H1 (cell line): Measurements from ENCODE around the gene COPS6. TPM values are rescaled to one million over a fixed set of nuclear protein-coding genes. Genes with fewer than 3 reads are reported as not detected.

Experiments
- CTCF ChIA-PET: fragments of 300-600 bp; sonication (Branson Sonifier 250); formaldehyde crosslinking; loops from one replicate; lab custom pipeline; 2021; ENCODE audit not compliant: partially characterized antibody; lab: Charles Lee
- POLR2A ChIA-PET: fragments of 300-600 bp; sonication (Branson Sonifier 250); formaldehyde crosslinking; loops from one replicate; lab custom pipeline; 2021; ENCODE audit warnings: inconsistent platforms; ENCODE audit not compliant: partially characterized antibody; lab: Charles Lee
- DNase-seq, 2 experiments: peaks; one replicate each; pipeline versions ENCODE4 v3.0.0 to v3.0.0-alpha.2; 2010 to 2022; ENCODE audit warnings: low spot score in 2 of 2, low read depth in 1 of 2, mixed read lengths in 1 of 2
- FAIRE-seq: peaks from 2 replicates; lab custom pipeline; 2011; peaks lifted over from hg19 to GRCh38; lab: Jason Lieb, UNC
- H2AFZ ChIP-seq: 2 replicates; pipeline ENCODE4 v1.8.1; 2012; ENCODE audit warnings: low read length, inconsistent platforms
- H2AK5ac ChIP-seq: 2 replicates; pipeline ENCODE4 v1.6.1; 2013; ENCODE audit warnings: low read depth, low read length
- H2BK120ac ChIP-seq: replicated peaks from 2 replicates; pipeline ENCODE3; 2013; ENCODE audit warnings: low read depth, low read length, inconsistent platforms
- H2BK12ac ChIP-seq: 2 replicates; pipeline ENCODE4 v1.6.1; 2013; ENCODE audit warnings: low read depth, low read length
- H2BK15ac ChIP-seq: 2 replicates; pipeline ENCODE4 v1.6.1; 2013; ENCODE audit warnings: low read length
- H2BK20ac ChIP-seq: 2 replicates; pipeline ENCODE4 v1.6.1; 2013; ENCODE audit warnings: low read length
- H2BK5ac ChIP-seq: 2 replicates; pipeline ENCODE4 v1.6.1; 2013; ENCODE audit warnings: low read depth, low read length
- H3K14ac ChIP-seq: 2 replicates; pipeline ENCODE4 v1.6.1; 2013; ENCODE audit warnings: inconsistent platforms; ENCODE audit not compliant: insufficient read length
- H3K18ac ChIP-seq: 2 replicates; pipeline ENCODE4 v1.6.1; 2013; ENCODE audit warnings: low read length; ENCODE audit errors: extremely low read depth
- H3K23ac ChIP-seq: 2 replicates; pipeline ENCODE4 v1.6.1; 2013; ENCODE audit warnings: inconsistent platforms; ENCODE audit not compliant: insufficient read length
- H3K23me2 ChIP-seq: 2 replicates; pipeline ENCODE4 v1.6.1; 2013; ENCODE audit warnings: low read depth, low read length
- H3K27ac ChIP-seq: 2 replicates; pipeline ENCODE4 v1.6.1; 2011; ENCODE audit warnings: low read depth, low read length, inconsistent platforms
- H3K27me3 ChIP-seq, 4 experiments: replicated peaks in 1 of 4; 1 replicate in 1 of 4; 2 replicates in 3 of 4; pipeline versions ENCODE4 v1.6.1 to v1.8.1; 2011 to 2013; ENCODE audit warnings: low read length in 3 of 4, mild to moderate bottlenecking in 3 of 4, inconsistent platforms in 2 of 4, mixed read lengths in 2 of 4, moderate library complexity in 1 of 4; ENCODE audit not compliant: control insufficient read depth in 3 of 4, insufficient read depth in 3 of 4; ENCODE audit errors: extremely low read depth in 1 of 4
- H3K36me3 ChIP-seq, 4 experiments: 2 replicates each; pipeline versions ENCODE4 v1.6.1 to v1.8.1; 2011 to 2013; ENCODE audit warnings: mild to moderate bottlenecking in 4 of 4, low read length in 3 of 4, moderate library complexity in 2 of 4, control low read depth in 1 of 4, inconsistent platforms in 1 of 4; ENCODE audit not compliant: insufficient read depth in 4 of 4, control insufficient read depth in 2 of 4
- H3K4ac ChIP-seq: replicated peaks from 2 replicates; pipeline ENCODE3; 2013; ENCODE audit warnings: low read length, low read depth, mixed read lengths, inconsistent platforms; ENCODE audit not compliant: insufficient read length
- H3K4me1 ChIP-seq, 4 experiments: replicated peaks in 1 of 4; 1 replicate in 1 of 4; 2 replicates in 3 of 4; pipeline versions ENCODE4 v1.6.1 to v1.8.1; 2011 to 2013; ENCODE audit warnings: low read length in 3 of 4, inconsistent platforms in 2 of 4, mixed read lengths in 1 of 4; ENCODE audit not compliant: insufficient read depth in 4 of 4, control insufficient read depth in 3 of 4
- H3K4me2 ChIP-seq, 2 experiments: 2 replicates each; pipeline versions ENCODE4 v1.6.1 to v1.8.1; 2011 to 2013; ENCODE audit warnings: low read depth in 2 of 2, low read length in 2 of 2, control low read depth in 1 of 2, inconsistent platforms in 1 of 2, mild to moderate bottlenecking in 1 of 2; ENCODE audit not compliant: insufficient read depth in 1 of 2
- H3K4me3 ChIP-seq, 4 experiments: fragments of 200-600, 300-600 bp in 1 of 4; sonication (generic), shearing (Covaris generic), sonication (Bioruptor Twin) in 1 of 4; 2 replicates each; pipeline versions ENCODE4 v1.5.1 to v1.8.1; 2011 to 2016; ENCODE audit warnings: low read length in 4 of 4, low read depth in 3 of 4, control low read depth in 2 of 4, inconsistent platforms in 2 of 4, mild to moderate bottlenecking in 2 of 4, mixed read lengths in 1 of 4, moderate library complexity in 1 of 4; ENCODE audit not compliant: insufficient read depth in 2 of 4; ENCODE audit errors: extremely low read depth in 1 of 4
- H3K56ac ChIP-seq: replicated peaks from 2 replicates; pipeline ENCODE3; 2013; ENCODE audit warnings: low read depth, mild to moderate bottlenecking, mixed read lengths, low read length, inconsistent platforms; ENCODE audit not compliant: insufficient read length
- H3K79me1 ChIP-seq: 2 replicates; pipeline ENCODE4 v1.6.1; 2013; ENCODE audit warnings: low read depth, low read length, control low read depth
- H3K79me2 ChIP-seq, 2 experiments: 2 replicates each; pipeline versions ENCODE4 v1.6.1 to v1.8.1; 2012 to 2013; ENCODE audit warnings: low read length in 2 of 2, mild to moderate bottlenecking in 2 of 2, inconsistent platforms in 1 of 2; ENCODE audit not compliant: insufficient read depth in 2 of 2, control insufficient read depth in 1 of 2
- H3K9ac ChIP-seq, 4 experiments: replicated peaks in 1 of 4; 1 replicate in 1 of 4; 2 replicates in 3 of 4; pipeline versions ENCODE4 v1.6.1 to v1.8.1; 2011 to 2013; ENCODE audit warnings: low read depth in 3 of 4, low read length in 3 of 4, control low read depth in 2 of 4, mild to moderate bottlenecking in 2 of 4, moderate library complexity in 2 of 4, inconsistent platforms in 1 of 4; ENCODE audit errors: extremely low read depth in 1 of 4
- H3K9me3 ChIP-seq, 2 experiments: 2 replicates each; pipeline versions ENCODE4 v1.6.1 to v1.8.1; 2012 to 2013; ENCODE audit warnings: mild to moderate bottlenecking in 2 of 2, moderate library complexity in 2 of 2, control low read depth in 1 of 2, inconsistent platforms in 1 of 2, low read depth in 1 of 2, low read length in 1 of 2, mixed read lengths in 1 of 2; ENCODE audit not compliant: insufficient read depth in 2 of 2
- H4K20me1 ChIP-seq, 2 experiments: replicated peaks in 1 of 2; 2 replicates each; pipeline versions ENCODE3 to v1.8.1; 2011 to 2013; ENCODE audit warnings: inconsistent platforms in 2 of 2, low read length in 2 of 2, mild to moderate bottlenecking in 1 of 2; ENCODE audit not compliant: insufficient read depth in 2 of 2, control insufficient read depth in 1 of 2
- H4K5ac ChIP-seq: 2 replicates; pipeline ENCODE4 v1.6.1; 2013; ENCODE audit warnings: low read length, low read depth, mixed read lengths, inconsistent platforms; ENCODE audit not compliant: insufficient read length
- H4K8ac ChIP-seq: 2 replicates; pipeline ENCODE4 v1.8.0; 2013; ENCODE audit warnings: mild to moderate bottlenecking, moderate library complexity, low read length, inconsistent platforms; ENCODE audit not compliant: insufficient read depth; ENCODE audit errors: extremely low read depth
- H4K91ac ChIP-seq: replicated peaks from 2 replicates; pipeline ENCODE3; 2013; ENCODE audit warnings: low read length, mixed read lengths, inconsistent platforms; ENCODE audit not compliant: insufficient read length
- EP300 ChIP-seq, 2 experiments: IDR thresholded peaks; 1 replicate in 1 of 2; 2 replicates in 1 of 2; pipeline ENCODE4 v1.6.1; 2011 to 2012; ENCODE audit warnings: low read depth in 2 of 2, low read length in 2 of 2, mild to moderate bottlenecking in 2 of 2, borderline replicate concordance in 1 of 2, inconsistent platforms in 1 of 2, moderate library complexity in 1 of 2
- NANOG ChIP-seq: IDR thresholded peaks from 2 replicates; pipeline ENCODE4 v1.6.1; 2011; ENCODE audit warnings: low read length, low read depth, mild to moderate bottlenecking, inconsistent platforms; ENCODE audit not compliant: insufficient read depth, poor library complexity, severe bottlenecking
- RBBP5 ChIP-seq: IDR thresholded peaks from 2 replicates; pipeline ENCODE4 v1.7.1; 2012; ENCODE audit warnings: low read depth, mild to moderate bottlenecking, inconsistent platforms, low read length, moderate library complexity, borderline replicate concordance
- RNF2 ChIP-seq: fragments of 200-900, 300-1000 bp; sonication (generic); IDR thresholded peaks from 2 replicates; pipeline ENCODE4 v1.7.1; 2016; ENCODE audit warnings: borderline replicate concordance, low read depth, mild to moderate bottlenecking, antibody characterized with exemption, low read length; ENCODE audit not compliant: poor library complexity, severe bottlenecking; ENCODE audit errors: missing control alignments
- SIRT6 ChIP-seq: IDR thresholded peaks from one replicate; pipeline ENCODE4 v1.7.1; 2012; ENCODE audit warnings: low read length, inconsistent platforms
- SP4 ChIP-seq: IDR thresholded peaks from 2 replicates; pipeline ENCODE4 v1.6.1; 2012; ENCODE audit warnings: low read length, inconsistent platforms
- SUZ12 ChIP-seq: fragments of 200-600 bp; sonication (generic); IDR thresholded peaks from 2 replicates; pipeline ENCODE4 v1.6.1; 2012; ENCODE audit warnings: mild to moderate bottlenecking, inconsistent platforms, low read length, moderate library complexity, mixed read lengths
- TEAD4 ChIP-seq: IDR thresholded peaks from 2 replicates; pipeline ENCODE4 v1.6.1; 2012; ENCODE audit warnings: low read depth, low read length, inconsistent platforms, mixed read lengths
- USF2 ChIP-seq: IDR thresholded peaks from 2 replicates; pipeline ENCODE4 v1.6.1; 2011; ENCODE audit warnings: low read length, improper control_type of control experiment
- WGBS, 2 experiments: shearing (Covaris generic) in 1 of 2; methylation state at CpG; one replicate each; pipeline versions ENCODE4 v1.1.6 to v1.1.7; 2013 to 2015; ENCODE audit warnings: low lambda C conversion rate in 2 of 2, mixed read lengths in 2 of 2, inconsistent platforms in 1 of 2, low coverage in 1 of 2, missing lambda C conversion rate in 1 of 2; ENCODE audit not compliant: insufficient replicate concordance in 2 of 2, insufficient coverage in 1 of 2, insufficient read length in 1 of 2; ENCODE audit errors: extremely low coverage in 1 of 2, missing lambda C conversion rate in 1 of 2; 5-methylcytosine and 5-hydroxymethylcytosine counted together
- polyA plus RNA-seq, 7 experiments: library from polyadenylated mRNA; depleted of rRNA in 3 of 7; stranded (reverse) in 5 of 7; unstranded in 2 of 7; fragments of >200 nt in 5 of 7; fragments of 200-250 nt in 2 of 7; gene quantifications; 1 replicate in 5 of 7; 2 replicates in 1 of 7; 4 replicates in 1 of 7; pipeline versions ENCODE4 v1.2.1 to v1.2.3, GENCODE V29; 2011 to 2013; ENCODE audit warnings: missing spikeins in 2 of 7, mixed read lengths in 2 of 7
- total RNA-seq: library from RNA; stranded (reverse); fragmentation: NEBNext Ultra II Directional; extraction: Animal tissue kit (Norgen Biotek cat#: 25700); gene quantifications from 2 replicates; pipeline ENCODE4 v1.2.1, GENCODE V29; 2021

The COPS6 gene
- total and polyA plus RNA-seq, 2 of the 8 experiments (the other 6 are each of a cell fraction or from before 2014, with no cell fraction given), result 127 to 225 TPM

GRCh38 chr7:100065452-100066186, 23.1 kb upstream of the COPS6 start:
- H3K23me2 ChIP-seq, result no peaks in the 10 kb centered on the region
- TF ChIP-seq SUZ12 (no peak), SIRT6 (no peak), TEAD4 (no peak), EP300 (IDR thresholded peaks at IDR 0.05; ENCODE audit: borderline replicate concordance in 1 of 2, low read depth in 2 of 2, low read length in 2 of 2) (no peak), USF2 (no peak), RNF2 (no peak), SP4 (no peak), RBBP5 (no peak), NANOG (no peak)

More at GRCh38 chr7:100065452-100066186, 23.1 kb upstream of the COPS6 start:
- Histone ChIP-seq H2BK12ac (no peak overlapping the region), H4K8ac (no peak overlapping the region), H3K4me3 (no peak overlapping the region), H3K18ac (no peak overlapping the region), H3K14ac (no peak overlapping the region), H4K5ac (no peak overlapping the region), H3K27ac (no peak overlapping the region), H3K56ac (no peak overlapping the region), H3K9me3 (peaks cover 16 to 17% of the 10 kb centered on the region in 2 experiments), H3K79me2 (no peaks in the 10 kb centered on the region; a peak in 1 of 4 replicates), H2BK5ac (no peak overlapping the region), H3K4me1 (no peaks in the 10 kb centered on the region), H2BK120ac (no peak overlapping the region), H3K9ac (no peak overlapping the region), H4K20me1 (peaks cover 0 to 2% of the 10 kb centered on the region in 2 experiments), H2AFZ (no peak overlapping the region), H3K27me3 (no peaks in the 10 kb centered on the region), H3K4me2 (no peak overlapping the region), H4K91ac (no peak overlapping the region), H3K36me3 (peaks cover 22 to 58% (median 42%) of the 10 kb centered on the region in 4 experiments), H3K23ac (no peak overlapping the region), H3K79me1 (no peaks in the 10 kb centered on the region; the same call in 1 of the 2 replicates), H2BK20ac (no peak overlapping the region), H3K4ac (no peak overlapping the region), H2AK5ac (no peak overlapping the region), H2BK15ac (no peak overlapping the region)
- ChIA-PET POLR2A (interaction anchor here (0.5 to 19.6 kb wide), 9 partner anchors 6 to 751 kb away, joined by 3 to 294 read pairs (median 4); partner anchors contain the start of genes AP4M1, MCM7, ZKSCAN1 and ZNF3), CTCF (interaction anchor here (0.5 to 0.6 kb wide), 2 partner anchors 9 to 72 kb away, joined by 3 read pairs; no protein-coding TSS in a partner anchor)
- no peak for FAIRE-seq
- DNase-seq, result no peak
- WGBS, 2 experiments, result 89% methylated on average over 8 of the region's 8 CpGs; no CpG with 5 or more reads in 1 of the 2 experiments
